GM18508 (cell line): Measurements from ENCODE around the gene APBA2.
"Not testable (repeated sequence)": the region's sequence is repeated elsewhere in the genome, so short reads cannot be mapped to it uniquely, and the experiment has no call there.

ENCODE experiments used
- ATAC-seq: cut with Tn5 transposase; IDR thresholded peaks from one replicate; pipeline ENCODE4 v1.9.1; 2021; ENCODE audit warnings: moderate number of reproducible peaks; ENCODE audit not compliant: insufficient read depth, unreplicated experiment

Gene APBA2

DNA sequence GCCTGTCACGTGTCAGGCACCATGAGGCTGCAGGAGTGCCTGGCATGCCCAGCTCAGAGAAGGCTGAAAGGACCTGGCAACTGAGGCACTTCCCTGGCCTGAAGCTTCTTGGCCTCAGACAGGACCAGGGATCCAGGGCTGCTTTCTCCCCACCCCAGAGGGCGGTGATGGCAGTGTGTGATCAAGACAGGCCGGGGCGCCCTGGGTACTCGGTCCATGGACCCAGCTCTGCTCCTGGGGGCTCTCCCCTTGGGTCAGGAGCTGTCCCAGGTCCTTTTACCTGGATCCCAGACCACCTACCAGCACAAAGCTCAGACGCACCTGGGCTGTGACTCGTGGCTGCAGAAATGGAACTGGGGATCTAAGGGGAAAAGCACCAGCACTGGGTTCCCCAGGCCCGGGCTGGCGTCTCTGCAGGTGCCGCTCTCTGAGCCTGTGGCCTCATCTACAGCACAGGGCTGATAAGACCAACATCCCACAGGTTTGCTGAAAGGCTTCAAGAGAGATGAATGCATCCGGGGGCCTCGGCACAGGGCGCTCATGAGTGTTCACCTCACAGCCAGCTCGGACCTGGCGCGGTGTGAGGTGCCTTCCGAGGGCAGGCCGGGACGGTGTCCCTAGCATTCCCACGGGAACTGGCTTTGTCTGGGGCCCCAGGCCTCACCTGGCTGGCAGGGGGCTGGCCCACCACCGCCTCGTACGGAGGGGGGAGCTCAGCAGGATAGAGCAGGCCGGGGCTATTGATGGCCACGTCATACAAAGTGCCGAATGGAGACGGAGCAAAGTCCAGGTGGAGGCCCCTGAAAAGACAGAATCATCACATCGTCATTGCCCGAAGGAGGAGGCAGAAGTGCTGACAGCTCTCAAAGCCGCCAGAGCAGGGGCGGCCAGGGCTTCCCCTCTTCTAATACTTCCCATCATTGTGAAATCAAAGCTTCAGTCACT lies 250.2 kb downstream of the APBA2 start:
- no peak for ATAC-seq

DNA sequence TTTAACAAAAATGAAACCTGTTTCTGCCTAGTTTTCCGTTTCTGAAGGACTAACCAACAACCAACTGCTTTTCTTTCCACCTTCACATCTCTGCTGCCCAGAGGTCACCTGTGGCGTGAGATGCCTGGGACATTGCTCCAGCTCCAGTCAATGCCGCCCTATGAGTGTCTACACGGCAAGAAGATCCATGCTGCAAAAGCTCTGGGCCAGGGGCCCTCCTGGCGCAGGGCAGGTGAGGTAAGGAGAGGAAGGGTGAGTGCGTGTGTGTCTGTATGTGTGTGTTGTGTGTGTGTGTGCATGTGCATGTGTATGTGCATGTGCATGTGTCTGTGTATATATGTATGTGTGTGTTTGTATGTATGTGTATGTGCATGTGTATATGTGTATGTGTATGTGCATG lies 252.5 kb downstream of the APBA2 start:
- no peak for ATAC-seq

DNA sequence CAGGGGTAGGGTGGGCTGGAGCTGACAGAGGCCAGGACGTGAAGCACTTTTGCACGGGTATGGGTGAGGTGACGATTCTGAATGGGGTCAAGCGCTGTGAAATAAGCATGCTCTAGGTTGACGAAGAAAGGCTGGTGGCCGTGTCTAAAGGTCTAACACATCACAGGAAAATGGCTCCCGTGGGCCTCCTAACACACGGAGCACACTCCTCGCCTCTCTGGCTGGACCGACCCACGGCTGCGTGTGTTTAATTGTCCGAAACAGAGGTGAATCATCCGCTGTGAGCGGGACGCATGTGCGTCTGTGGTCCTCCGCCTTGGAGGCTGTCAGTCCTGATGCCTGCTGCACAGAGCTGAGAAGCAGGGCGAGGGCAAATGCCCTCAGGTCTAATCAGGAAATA lies 253.3 kb downstream of the APBA2 start:
- ATAC-seq: no peak

DNA sequence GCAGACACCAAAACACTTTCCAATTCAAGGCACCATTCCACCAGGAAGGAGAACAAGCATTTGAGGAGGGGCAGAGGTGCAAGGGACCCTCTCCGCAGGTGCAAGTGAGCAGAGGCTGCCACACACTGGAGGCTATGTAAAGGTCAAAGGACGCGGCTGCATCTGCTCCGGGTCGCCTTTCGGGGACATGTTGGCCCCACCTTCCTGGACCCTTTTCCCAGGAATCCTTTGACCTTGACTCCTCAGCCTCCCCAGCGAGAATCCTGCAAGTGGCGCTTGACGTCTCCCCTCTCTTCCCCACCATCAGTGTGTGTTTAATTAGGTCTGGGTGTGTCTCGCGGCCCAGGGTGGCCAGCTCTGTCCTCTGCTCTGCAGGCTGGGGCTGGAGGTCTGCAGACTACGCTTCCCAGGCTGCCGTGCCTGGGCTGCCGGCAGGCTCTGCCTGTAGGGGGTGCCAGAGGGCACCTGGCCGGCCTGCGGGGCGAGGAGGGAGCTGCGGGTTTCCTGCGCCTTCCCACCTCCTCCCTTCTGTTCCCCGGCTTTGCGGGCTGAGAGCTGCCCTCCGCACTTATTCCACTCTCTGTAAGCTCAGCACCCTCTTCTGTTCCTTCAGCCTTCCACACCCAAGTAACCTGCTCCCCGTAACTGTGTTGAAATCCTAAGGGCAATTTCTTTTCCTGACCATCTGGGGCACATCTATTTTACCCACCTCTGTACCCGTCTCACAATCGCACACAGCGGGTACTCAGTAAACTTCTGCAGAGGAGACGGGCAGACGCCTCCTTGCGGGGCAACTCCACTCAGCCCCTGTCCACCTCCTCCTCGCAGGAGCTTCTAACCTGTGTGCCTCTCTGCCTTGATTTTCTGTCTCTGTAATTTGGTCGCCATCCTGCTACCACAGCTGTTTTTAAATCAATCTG lies 254.0 kb downstream of the APBA2 start:
- ATAC-seq: no peak

DNA sequence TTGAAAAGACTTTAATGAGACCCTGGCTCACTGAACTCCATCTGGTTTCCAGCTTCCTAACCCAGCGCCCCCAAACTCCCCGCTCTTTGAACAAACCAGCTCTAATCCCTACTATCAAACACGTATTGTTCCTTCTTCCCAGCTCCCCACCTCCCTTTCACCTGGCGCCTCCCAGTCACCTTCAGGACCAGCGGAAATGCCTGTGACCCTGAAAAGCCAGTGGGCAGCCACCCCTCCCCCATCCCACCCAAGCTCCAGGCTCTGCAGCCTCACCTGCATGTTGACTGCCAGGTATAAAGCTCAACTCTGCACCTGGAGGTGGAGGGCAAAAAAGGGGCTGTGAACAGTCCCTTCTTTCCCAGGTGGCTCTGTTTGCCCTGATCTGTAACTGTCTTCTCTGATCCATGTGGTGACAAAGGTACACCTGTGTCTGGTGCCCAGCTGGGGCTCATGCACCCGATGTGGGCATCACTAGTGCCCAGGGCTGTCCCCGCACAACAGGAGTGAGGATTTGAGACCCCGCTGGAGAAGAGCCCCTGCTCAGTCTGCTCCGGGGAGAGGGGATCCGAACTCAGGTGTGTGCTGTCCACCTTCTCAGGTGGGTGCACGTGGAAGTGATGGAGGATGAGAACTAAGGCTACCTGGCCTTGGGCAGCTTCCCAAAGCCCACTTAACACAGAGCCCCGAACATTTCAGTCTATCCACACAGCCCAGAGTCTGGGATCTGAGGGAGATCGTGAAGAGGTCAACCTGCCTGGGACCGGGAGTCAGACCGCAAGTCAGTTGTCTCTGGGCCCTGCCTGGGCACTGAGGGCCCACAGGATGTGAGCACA lies 254.9 kb downstream of the APBA2 start:
- ATAC-seq: no peak

DNA sequence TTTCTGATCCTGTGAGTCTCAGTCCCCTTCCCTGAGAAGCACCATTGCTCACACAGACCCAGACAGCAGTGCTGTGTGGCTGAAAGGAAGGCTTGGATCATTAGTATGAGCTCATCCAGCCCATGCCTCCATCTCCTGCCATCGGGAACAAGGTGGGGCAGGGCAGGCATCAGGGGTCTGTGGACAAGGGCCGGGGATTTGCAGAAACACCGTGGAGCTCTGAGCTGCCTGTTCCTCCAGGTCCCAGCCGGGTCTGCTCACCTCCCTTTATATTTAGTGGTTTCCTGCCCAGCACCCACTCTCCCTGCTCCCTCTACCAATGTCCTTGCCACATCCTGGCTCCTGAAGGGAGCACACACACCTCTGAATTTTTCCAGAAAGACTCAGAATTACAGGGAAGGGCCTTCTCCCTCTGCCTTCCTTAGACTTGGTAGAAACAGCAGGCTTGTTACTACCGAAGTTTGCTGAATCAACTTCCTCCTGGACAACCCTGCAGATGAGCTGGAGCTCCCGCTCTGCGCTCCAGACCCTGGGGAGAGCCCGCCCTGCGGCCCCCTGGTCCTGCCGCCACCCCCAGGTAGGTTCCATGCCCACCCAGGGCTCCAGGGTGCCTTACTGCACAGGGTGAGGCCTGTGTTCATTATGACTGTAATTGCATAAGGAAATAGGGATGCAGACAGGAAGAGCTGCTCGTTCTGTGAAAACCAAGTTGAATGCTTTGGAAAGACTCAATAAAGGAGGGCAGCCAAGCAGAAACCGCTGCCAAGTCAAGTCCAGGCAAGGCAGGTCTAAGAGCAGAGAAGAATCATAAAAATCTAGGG lies 255.7 kb downstream of the APBA2 start:
- ATAC-seq: no peak

DNA sequence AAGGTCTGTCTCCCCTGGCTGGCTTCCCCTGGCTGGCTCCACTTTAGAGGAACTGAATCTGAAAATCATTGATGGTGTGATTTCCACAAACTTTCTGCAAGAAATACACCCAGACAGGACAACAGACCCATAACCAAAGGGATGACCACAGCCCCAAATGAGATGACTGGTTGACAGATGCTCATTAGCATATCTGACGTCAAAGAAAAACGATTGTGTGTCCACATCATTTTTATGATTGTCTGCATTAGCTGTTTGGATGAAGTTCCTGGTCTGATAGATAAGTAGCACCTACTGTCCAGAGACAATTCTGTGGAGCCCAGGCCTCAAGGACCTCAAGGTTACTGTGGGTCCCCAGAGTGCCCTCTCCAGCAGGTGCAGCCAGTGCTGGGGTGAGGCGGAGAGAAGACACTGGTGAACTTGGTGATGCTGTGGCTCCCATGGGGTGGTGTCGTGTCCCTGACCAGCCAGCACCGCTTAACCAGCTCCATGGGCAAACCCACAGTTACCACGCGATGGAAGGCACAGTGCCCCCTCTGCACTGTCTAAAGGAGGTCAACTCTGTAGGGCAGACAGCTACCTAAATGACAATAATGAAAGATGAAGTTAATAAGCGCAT lies 256.5 kb downstream of the APBA2 start:
- ATAC-seq: no peak

DNA sequence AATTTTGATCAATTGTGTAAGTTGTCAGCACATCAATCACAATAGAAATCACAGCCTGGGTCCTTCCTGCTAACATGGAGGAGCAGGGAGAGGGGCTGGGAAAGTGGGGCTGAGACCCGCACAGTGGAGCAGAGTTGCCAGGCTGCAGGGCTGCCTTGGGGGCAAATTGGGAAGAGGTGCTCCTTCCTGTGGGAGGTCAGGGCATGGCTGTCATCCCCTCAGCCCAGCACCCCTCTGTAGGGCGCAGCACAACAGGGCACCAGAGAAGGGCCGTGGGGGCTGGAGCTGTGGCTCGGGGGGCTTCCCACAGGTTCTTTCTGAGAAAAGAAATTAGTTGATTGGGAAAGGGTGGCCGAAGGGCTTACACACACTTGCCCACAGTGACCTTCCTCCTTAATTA lies 257.5 kb downstream of the APBA2 start:
- no peak for ATAC-seq

DNA sequence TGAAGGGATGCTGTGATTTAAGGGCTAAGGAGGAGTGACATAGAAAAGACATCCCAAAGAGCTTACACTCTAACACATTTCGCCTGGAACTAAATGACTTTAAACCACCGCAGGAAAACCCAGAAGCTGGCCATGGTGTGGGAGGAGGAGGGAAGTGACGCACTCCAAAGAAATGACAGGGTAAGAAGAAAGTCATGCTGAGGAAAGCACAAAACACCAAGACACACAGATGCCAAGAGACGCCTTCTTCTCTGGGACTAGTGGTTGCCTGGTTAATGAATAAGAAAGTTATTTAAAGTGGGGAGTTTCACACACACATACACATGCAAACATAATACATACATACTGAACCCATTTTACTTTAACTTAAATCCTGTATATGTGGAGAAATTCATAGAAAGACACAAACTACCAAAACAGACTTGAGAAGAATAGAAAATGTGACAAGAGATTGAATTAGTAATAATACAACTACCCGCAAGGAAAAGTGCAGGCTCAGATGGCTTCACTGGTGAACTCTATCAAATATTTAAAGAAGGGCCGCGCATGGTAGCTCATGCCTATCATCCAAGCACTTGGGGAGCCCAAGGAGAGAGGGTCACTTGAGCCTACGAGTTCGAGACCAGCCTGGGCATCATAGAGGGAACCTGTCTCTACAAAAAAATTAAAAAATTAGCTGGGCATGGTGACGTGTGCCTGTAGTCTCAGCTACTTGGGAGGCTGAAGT lies 258.3 kb downstream of the APBA2 start:
- no peak for ATAC-seq

DNA sequence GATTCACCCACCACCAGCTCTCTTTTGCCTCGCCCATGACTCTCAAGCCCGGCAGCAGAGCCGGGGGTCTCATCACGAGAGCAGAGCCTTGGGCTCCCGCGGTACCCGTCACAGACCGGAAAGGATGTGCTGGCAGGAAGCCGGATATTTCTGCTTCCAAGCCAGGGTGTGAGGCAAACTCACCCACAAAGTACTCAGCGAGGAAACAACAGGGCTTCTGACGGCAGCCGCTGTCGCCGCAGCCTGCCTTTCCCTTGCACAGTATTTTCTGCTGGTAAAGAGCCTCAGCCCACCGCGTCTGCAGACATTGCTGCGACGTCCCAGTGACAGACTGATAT lies 263.9 kb downstream of the APBA2 start:
- ATAC-seq: no peak

DNA sequence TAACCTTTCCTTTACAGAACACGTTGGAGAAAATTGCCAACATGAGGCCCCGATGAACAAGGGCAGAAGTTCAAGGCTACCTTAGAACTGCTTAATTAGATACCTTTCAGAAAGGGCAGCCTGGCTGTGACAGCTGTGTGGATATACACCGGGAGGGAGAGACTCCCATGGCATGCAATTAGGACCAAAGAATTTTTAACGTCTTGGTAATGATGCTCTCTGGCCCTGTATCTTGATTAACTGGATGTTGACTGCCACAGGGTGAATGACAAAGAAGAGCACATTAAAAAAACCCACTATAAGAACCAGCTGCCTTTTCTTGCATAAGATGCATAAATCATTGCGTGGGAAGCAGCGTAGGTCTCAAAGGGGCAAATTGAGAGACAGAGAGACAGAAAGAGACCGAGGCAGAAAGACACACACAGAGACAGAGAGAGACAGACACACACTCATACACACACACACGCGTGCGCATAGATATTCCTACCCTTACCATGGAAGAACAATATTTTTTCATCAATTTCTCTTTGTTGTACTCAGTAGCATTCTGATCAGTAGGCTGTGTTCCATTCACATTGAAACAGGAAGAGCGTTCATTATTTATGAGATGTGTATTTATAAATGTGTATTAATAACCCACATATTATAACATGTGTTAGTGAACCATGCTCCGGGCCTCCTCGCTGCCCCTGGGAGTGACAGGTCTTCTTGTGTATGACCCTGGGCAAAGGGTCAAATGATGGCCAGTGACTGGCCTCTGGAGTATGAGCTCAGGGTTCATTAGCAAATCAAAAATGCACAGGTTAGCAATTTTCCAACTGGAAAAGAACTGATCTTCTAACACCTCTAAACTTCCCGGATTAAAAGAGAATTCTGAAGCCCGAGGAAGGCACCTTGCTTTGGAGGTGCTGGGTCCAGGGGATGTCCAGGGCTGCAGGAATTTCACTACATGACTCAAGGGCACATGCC lies 265.0 kb downstream of the APBA2 start:
- no peak for ATAC-seq

DNA sequence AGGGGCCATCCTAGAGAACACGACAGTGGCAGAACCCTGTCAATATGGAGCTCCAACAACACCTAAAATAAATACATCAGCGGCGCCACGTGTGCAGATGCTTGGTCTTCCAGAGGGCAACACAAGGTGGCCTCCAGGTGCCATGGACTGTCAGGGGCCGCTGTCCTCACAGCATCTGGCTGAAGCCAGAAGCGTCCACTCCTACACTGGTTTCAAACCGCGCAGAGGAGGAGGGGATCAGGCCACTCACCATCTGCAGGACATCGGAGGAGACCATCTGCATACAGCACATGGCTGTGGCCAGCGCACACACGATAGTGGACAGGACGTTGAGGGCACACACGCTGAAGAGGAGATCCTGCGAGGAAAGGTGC lies 265.7 kb downstream of the APBA2 start:
- no peak for ATAC-seq

DNA sequence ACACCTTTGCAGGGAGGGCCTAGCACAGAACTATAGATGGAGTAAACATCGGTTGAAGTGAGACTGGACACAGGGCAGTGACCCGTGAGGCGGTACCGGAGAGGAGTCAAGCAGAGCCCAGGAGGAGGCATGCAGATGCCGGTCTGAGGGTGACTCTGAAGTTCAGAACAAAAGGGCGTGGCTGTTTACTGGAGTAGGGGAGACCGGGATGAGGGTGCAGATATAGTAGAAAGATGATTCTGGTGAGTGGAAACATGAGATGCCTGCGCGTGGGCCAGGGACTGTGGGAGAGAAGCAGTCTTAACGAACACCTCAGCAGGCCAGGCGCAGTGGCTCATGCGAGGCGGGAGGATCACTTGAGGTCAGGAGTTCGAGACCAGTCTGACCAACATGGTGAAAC lies 270.7 kb downstream of the APBA2 start:
- ATAC-seq: no peak

DNA sequence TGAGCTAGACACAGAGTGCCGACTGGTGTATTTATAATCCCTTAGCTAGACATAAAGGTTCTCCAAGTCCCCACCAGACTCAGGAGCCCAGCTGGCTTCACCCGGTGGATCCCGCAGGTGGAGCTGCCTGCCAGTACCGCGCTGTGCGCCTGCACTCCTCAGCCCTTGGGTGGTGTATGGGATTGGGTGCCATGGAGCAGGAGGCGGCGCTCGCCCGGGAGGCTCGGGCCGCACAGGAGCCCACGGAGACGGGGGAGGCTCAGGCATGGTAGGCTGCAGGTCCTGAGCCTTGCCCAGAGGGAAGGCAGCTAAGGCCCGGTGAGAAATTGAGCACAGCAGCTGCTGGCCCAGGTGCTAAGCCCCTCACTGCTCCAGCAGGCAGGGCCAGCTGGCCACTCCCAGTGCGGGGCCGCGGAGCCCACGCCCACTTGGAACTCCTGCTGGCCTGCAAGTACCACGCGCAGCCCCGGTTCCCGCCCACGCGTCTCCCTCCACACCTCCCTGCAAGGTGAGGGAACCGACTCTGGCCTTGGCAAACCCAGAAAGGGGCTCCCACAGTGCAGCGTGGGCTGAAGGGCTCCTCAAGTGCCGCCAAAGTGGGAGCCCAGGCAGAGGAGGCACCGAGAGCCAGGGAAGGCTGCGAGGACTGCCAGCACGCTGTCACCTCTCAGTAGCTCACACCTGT lies 274.1 kb downstream of the APBA2 start:
- ATAC-seq: no peak

DNA sequence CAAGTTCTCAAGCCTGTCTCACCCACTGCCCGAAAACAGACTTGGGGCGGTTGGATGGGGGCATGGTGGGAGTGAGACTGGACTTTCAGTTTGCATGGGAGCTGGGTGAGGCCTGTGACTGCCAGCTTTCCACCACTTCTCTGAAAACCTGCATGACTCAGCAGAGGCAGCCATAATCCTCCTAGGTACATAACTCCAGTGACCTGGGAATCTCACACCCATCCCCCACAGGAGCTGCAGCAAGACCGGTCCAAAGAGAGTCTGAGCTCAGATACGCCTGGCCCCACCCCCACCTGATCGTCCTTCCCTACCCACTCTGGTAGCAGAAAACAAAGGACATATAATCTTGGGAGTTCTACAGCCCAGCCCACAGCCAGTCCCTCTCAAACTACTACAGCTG lies 276.6 kb downstream of the APBA2 start:
- ATAC-seq: no peak

DNA sequence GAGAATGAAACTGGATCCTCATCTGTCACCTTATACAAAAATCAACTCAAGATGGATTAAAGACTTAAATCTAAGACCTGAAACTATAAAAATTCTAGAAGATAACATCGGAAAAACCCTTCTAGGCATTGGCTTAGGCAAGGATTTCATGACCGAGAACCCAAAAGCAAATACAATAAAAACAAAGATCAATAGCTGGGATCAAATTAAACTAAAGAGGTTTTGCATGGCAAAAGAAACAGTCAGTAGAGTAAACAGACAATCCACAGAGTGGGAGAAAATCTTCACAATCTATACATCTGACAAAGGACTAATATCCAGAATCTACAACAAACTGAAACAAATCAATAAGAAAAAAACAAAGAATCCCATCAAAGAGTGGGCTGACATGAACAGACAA lies 281.3 kb downstream of the APBA2 start:
- ATAC-seq: not testable (repeated sequence)
